ENCODE data around the gene PRKCH. TPM values are rescaled to one million over a fixed set of nuclear protein-coding genes. Genes with fewer than 3 reads are reported as not detected.
A peak's percentile ranks its signal among the peaks of the same experiment; 100 is the strongest.

PRKCH gene
- total and polyA plus RNA-seq, 2 donors (not counting 3 experiments of a cell fraction or from before 2014, with no cell fraction given) = 97.7 to 103 TPM

GRCh38 chr14:61342486-61342885, 21.1 kb downstream of the PRKCH start:
- TF ChIP-seq JUN (IDR thresholded peaks at IDR 0.05; ENCODE audit: borderline replicate concordance, insufficient read depth, insufficient read length, low read depth) (no peak), GATA2 (IDR thresholded peaks at IDR 0.05; ENCODE audit: insufficient read depth, insufficient read length, low read depth, low read length) (no peak), EZH2 (IDR thresholded peaks at IDR 0.05; ENCODE audit: borderline replicate concordance, low read depth, low read length, severe bottlenecking) (no peak), CTCF (IDR thresholded peaks at IDR 0.05; ENCODE audit: extremely low read depth in 1 of 2, insufficient read depth in 1 of 2, low read depth in 1 of 2, low read length in 2 of 2) (no peak), FOS (IDR thresholded peaks at IDR 0.05; ENCODE audit: borderline replicate concordance, insufficient read depth, low read length) (no peak), POLR2AphosphoS5 (IDR thresholded peaks at IDR 0.05; ENCODE audit: insufficient read depth, low read depth, low read length) (no peak), MYC (IDR thresholded peaks at IDR 0.05; ENCODE audit: low read depth, low read length) (no peak), POLR2A (IDR thresholded peaks at IDR 0.05; ENCODE audit: low read depth, low read length) (no peak), MAX (IDR thresholded peaks at IDR 0.05; ENCODE audit: insufficient read depth, insufficient read length) (no peak)
- H3K36me3 ChIP-seq (ENCODE audit: control insufficient read depth in 2 of 2, extremely low read depth in 1 of 2, insufficient read depth in 2 of 2, low read length in 2 of 2) = no peaks in the 10 kb centered on the region
- H4K20me1 ChIP-seq (replicated peaks; ENCODE audit: control insufficient read depth, extremely low read depth, insufficient read depth, low read length) = no peaks in the 10 kb centered on the region
- no peaks in the 10 kb centered on the region for H3K9me1 ChIP-seq (replicated peaks; ENCODE audit: control insufficient read depth, extremely low read depth, insufficient read depth, low read length)
- H3K9me3 ChIP-seq (replicated peaks; ENCODE audit: control insufficient read depth, insufficient read depth, low read length) = no peaks in the 10 kb centered on the region
- H3K27ac ChIP-seq (ENCODE audit: insufficient read depth, low read depth, low read length) = peak overlapping the region; percentile 31
- H3K27me3 ChIP-seq (ENCODE audit: control insufficient read depth in 2 of 2, insufficient read depth in 2 of 2, low read length in 2 of 2) = no peaks in the 10 kb centered on the region
- peaks cover 81% of the 10 kb centered on the region for H3K4me1 ChIP-seq (ENCODE audit: control insufficient read depth, extremely low read depth, insufficient read depth, low read length)
- no peak overlapping the region for H2AFZ ChIP-seq (ENCODE audit: low read depth, low read length)
- CTCF ChIA-PET = interaction anchor here (1.9 kb wide), 1 partner anchor 12 kb away, joined by 5 read pairs; no protein-coding TSS in a partner anchor
- POLR2A ChIA-PET = no interaction called here
- intact Hi-C loops (cut with micrococcal nuclease) (no loop called here), dilution Hi-C loops (cut with MboI; ENCODE audit: extremely low pct_ligation_motif_present, low sequenced_read_pairs) (no loop called here)
- peak overlapping the region; percentile 49 for H3K4me2 ChIP-seq (ENCODE audit: insufficient read depth, low read length)
- FAIRE-seq (peak; percentile 92), DNase-seq (ENCODE audit: low read depth, low spot score) (peak; percentile 70)
- H3K79me2 ChIP-seq (ENCODE audit: control insufficient read depth, insufficient read depth, low read length) = peaks cover 85% of the 10 kb centered on the region
- peak overlapping the region; percentile 10 for H3K9ac ChIP-seq (replicated peaks; ENCODE audit: extremely low read depth, insufficient read depth, low read length)
- H3K4me3 ChIP-seq (replicated peaks in 1 of 3; ENCODE audit: insufficient read depth in 1 of 3, low read depth in 1 of 3, low read length in 3 of 3) = no peak overlapping the region
- BruUV-seq (replicated peaks) = no TSS peak
